Parathyroid adenoma (tissue), 2 donors: ENCODE results near the gene NREP.

ENCODE experiments used
- H2AFZ ChIP-seq: fragments of 300-600 bp; sonication (generic); one replicate; pipeline ENCODE4 v1.7.0; 2017; ENCODE audit warnings: antibody characterized with exemption, mild to moderate bottlenecking
- H3K27ac ChIP-seq: fragments of 300-600 bp; sonication (generic); one replicate; pipeline ENCODE4 v1.7.0; 2017
- H3K27me3 ChIP-seq: fragments of 300-600 bp; sonication (generic); one replicate; pipeline ENCODE4 v1.7.0; 2017; ENCODE audit warnings: low read length; ENCODE audit not compliant: control insufficient read depth, insufficient read depth
- H3K36me3 ChIP-seq: fragments of 300-600 bp; sonication (generic); one replicate; pipeline ENCODE4 v1.7.0; 2017; ENCODE audit warnings: low read length; ENCODE audit not compliant: control insufficient read depth, insufficient read depth
- H3K4me1 ChIP-seq: fragments of 300-600 bp; sonication (generic); one replicate; pipeline ENCODE4 v1.7.0; 2017; ENCODE audit warnings: control low read depth
- H3K4me2 ChIP-seq: fragments of 300-600 bp; sonication (generic); one replicate; pipeline ENCODE4 v1.7.0; 2017; ENCODE audit warnings: low read length
- H3K4me3 ChIP-seq: fragments of 300-600 bp; sonication (generic); one replicate; pipeline ENCODE4 v1.7.0; 2017; ENCODE audit warnings: low read depth, low read length
- H3K79me2 ChIP-seq: fragments of 300-600 bp; sonication (generic); one replicate; pipeline ENCODE4 v1.7.0; 2017; ENCODE audit warnings: control low read depth
- H3K9ac ChIP-seq: fragments of 300-600 bp; sonication (generic); one replicate; pipeline ENCODE4 v1.7.0; 2017; ENCODE audit warnings: mild to moderate bottlenecking
- H3K9me3 ChIP-seq: fragments of 300-600 bp; sonication (generic); one replicate; pipeline ENCODE4 v1.7.0; 2017; ENCODE audit warnings: low read length; ENCODE audit not compliant: control insufficient read depth
- TF ChIP-seq, protein P1 (sequence below): fragments of 300-600 bp; sonication (generic); IDR thresholded peaks from one replicate; pipeline ENCODE4 v1.7.0; 2017; ENCODE audit warnings: antibody characterized with exemption, mild to moderate bottlenecking
- donor health status: primary hyperparathyroidism.

NREP gene

GRCh38 chr5:111776913-111777781, 20.2 kb upstream of the NREP start:
- H3K79me2 ChIP-seq = no peaks in the 10 kb centered on the region
- H3K27me3 ChIP-seq = no peaks in the 10 kb centered on the region
- H3K9me3 ChIP-seq = no peaks in the 10 kb centered on the region
- no peak overlapping the region for H2AFZ ChIP-seq
- H3K4me1 ChIP-seq = no peaks in the 10 kb centered on the region
- TF ChIP-seq, protein P1, sequence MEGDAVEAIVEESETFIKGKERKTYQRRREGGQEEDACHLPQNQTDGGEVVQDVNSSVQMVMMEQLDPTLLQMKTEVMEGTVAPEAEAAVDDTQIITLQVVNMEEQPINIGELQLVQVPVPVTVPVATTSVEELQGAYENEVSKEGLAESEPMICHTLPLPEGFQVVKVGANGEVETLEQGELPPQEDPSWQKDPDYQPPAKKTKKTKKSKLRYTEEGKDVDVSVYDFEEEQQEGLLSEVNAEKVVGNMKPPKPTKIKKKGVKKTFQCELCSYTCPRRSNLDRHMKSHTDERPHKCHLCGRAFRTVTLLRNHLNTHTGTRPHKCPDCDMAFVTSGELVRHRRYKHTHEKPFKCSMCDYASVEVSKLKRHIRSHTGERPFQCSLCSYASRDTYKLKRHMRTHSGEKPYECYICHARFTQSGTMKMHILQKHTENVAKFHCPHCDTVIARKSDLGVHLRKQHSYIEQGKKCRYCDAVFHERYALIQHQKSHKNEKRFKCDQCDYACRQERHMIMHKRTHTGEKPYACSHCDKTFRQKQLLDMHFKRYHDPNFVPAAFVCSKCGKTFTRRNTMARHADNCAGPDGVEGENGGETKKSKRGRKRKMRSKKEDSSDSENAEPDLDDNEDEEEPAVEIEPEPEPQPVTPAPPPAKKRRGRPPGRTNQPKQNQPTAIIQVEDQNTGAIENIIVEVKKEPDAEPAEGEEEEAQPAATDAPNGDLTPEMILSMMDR = no peak
- no peak overlapping the region for H3K4me3 ChIP-seq
- no peak overlapping the region for H3K4me2 ChIP-seq
- no peaks in the 10 kb centered on the region for H3K36me3 ChIP-seq
- no peak overlapping the region for H3K9ac ChIP-seq
- H3K27ac ChIP-seq = no peak overlapping the region

DNA sequence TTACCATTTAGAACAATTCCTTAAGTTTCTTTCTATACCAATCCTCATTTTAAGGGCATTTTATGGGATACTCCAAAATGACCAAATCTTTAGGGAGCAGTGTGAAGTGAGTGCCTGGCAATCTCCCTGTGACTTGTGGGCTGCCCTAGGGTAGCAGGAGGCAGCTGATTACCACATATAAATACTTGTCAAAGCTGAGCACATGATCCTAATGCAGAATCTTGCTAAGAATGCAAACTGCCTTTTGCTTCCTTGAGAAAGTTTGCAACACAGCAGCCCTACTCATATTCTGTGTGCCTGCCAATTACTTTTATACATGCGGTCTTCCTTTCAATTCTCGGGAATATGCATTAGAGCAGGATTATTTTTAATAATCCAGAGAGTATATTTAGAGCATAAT, 18.2 kb upstream of the NREP start:
- no peaks in the 10 kb centered on the region for H3K27me3 ChIP-seq
- no peak overlapping the region for H2AFZ ChIP-seq
- TF ChIP-seq, protein P1 = no peak
- no peaks in the 10 kb centered on the region for H3K9me3 ChIP-seq
- H3K27ac ChIP-seq = no peak overlapping the region
- no peaks in the 10 kb centered on the region for H3K36me3 ChIP-seq
- no peak overlapping the region for H3K9ac ChIP-seq
- no peak overlapping the region for H3K4me3 ChIP-seq
- no peaks in the 10 kb centered on the region for H3K4me1 ChIP-seq
- no peak overlapping the region for H3K4me2 ChIP-seq
- H3K79me2 ChIP-seq = no peaks in the 10 kb centered on the region

DNA sequence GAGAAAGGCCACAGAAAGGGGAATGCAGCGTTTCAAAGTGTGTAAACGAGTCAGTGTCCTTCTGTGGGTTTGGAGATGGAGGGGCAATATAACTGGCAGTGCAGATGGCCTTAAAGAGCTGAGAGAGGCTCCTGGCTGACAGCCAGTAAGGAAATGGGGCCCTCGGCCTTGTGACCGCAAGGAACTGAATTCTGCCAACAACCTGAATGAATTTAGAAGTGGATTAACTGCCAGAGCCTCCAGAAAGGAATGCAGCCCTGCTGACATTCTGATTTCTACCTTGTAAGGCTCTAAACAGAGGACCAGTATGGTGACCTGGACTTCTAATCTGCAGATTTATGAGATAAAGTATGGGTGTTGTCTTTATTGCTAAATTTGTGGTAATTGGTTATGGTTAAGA, 17.5 kb upstream of the NREP start:
- H3K27ac ChIP-seq = no peak overlapping the region
- H3K9me3 ChIP-seq = no peaks in the 10 kb centered on the region
- H3K9ac ChIP-seq = no peak overlapping the region
- H3K4me1 ChIP-seq = no peaks in the 10 kb centered on the region
- H3K36me3 ChIP-seq = no peaks in the 10 kb centered on the region
- H3K79me2 ChIP-seq = no peaks in the 10 kb centered on the region
- peak overlapping the region; percentile 27 for H2AFZ ChIP-seq
- H3K4me3 ChIP-seq = no peak overlapping the region
- no peak overlapping the region for H3K4me2 ChIP-seq
- no peaks in the 10 kb centered on the region for H3K27me3 ChIP-seq
- TF ChIP-seq, protein P1 = no peak

DNA sequence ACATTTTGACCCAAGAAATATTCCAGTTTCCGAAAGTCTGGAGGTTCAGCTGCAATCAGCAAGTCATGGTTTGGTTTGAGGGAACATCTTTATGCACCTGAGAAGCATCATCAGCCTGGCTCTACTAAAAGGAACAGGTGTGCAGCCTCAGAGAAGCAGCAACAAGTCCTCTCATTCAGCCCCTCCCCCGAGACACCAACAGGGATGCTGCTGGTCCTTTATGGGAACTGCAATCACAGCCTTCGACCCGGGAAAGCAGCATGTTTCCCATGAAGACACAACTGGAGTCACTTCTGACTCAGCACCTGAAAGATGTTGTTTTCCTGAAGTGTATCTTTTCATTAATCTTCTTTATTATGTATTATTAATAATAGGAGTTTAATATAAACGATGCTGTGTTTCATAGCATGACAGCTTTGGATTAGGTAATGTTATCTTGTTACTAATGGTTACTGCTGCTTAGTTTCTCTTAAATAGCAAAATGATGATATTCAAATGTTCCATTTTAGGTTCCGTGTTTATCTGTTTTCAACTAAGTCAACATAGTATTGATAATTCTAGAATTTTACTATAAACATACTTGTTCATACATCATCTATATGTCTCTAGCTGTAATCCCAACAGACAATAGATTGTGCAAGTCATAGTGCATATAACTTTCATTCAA, 15.6 kb upstream of the NREP start:
- Histone ChIP-seq H3K27me3 (no peaks in the 10 kb centered on the region), H2AFZ (no peak overlapping the region), H3K9ac (no peak overlapping the region), H3K79me2 (no peaks in the 10 kb centered on the region), H3K4me3 (no peak overlapping the region), H3K4me2 (no peak overlapping the region), H3K4me1 (no peaks in the 10 kb centered on the region), H3K27ac (no peak overlapping the region), H3K36me3 (no peaks in the 10 kb centered on the region), H3K9me3 (no peaks in the 10 kb centered on the region)
- TF ChIP-seq, protein P1 = no peak
